Measurements from ENCODE around the gene UGT1A10. TPM values are rescaled to one million over a fixed set of nuclear protein-coding genes. Genes with fewer than 3 reads are reported as not detected.
"Not testable (repeated sequence)": the region's sequence is repeated elsewhere in the genome, so short reads cannot be mapped to it uniquely, and the experiment has no call there.

The UGT1A10 gene
- total RNA-seq, 2 experiments from 2014 or later: not detected

- no peak for ATAC-seq
- no peak overlapping the region for H3K4me3 Mint-ChIP-seq
- TF ChIP-seq CTCF (IDR thresholded peaks at IDR 0.05): no peak
- CTCF ChIA-PET: no interaction called here
- intact Hi-C loops (cut with micrococcal nuclease): no loop called here
- H3K27me3 Mint-ChIP-seq: peaks cover 8% of the 10 kb centered on the region
- DNase-seq: no peak
- H3K9me3 Mint-ChIP-seq: no peaks in the 10 kb centered on the region
- H3K27ac Mint-ChIP-seq: no peak overlapping the region
- POLR2A ChIA-PET: no interaction called here
- peaks cover 7% of the 10 kb centered on the region for H3K4me1 Mint-ChIP-seq (ENCODE audit: low read depth)
- H3K36me3 Mint-ChIP-seq (ENCODE audit: low read depth): no peaks in the 10 kb centered on the region
Measured at GRCh38 chr2:233639860-233640259, 3.6 kb downstream of the UGT1A10 start.

- H3K27ac Mint-ChIP-seq: no peak overlapping the region
- ATAC-seq: no peak
- POLR2A ChIA-PET: interaction anchor here (0.6 kb wide), 1 partner anchor 19 kb away, joined by 3 read pairs; no protein-coding TSS in a partner anchor
- no peak for DNase-seq
- H3K4me3 Mint-ChIP-seq: no peak overlapping the region
- CTCF ChIA-PET: no interaction called here
- TF ChIP-seq CTCF (IDR thresholded peaks at IDR 0.05): no peak
- H3K4me1 Mint-ChIP-seq (ENCODE audit: low read depth): peaks cover 7% of the 10 kb centered on the region
- intact Hi-C loops (cut with micrococcal nuclease): no loop called here
- H3K9me3 Mint-ChIP-seq: peaks cover 7% of the 10 kb centered on the region
- H3K36me3 Mint-ChIP-seq (ENCODE audit: low read depth): no peaks in the 10 kb centered on the region
- peaks cover 6% of the 10 kb centered on the region for H3K27me3 Mint-ChIP-seq
Measured at GRCh38 chr2:233643128-233643527, 6.9 kb downstream of the UGT1A10 start.

GRCh38 chr2:233646033-233646432 is 9.8 kb downstream of the UGT1A10 start:
- H3K27me3 Mint-ChIP-seq; intact Hi-C loops (cut with micrococcal nuclease); H3K9me3 Mint-ChIP-seq; H3K36me3 Mint-ChIP-seq (ENCODE audit: low read depth); ATAC-seq; H3K4me3 Mint-ChIP-seq; H3K27ac Mint-ChIP-seq; H3K4me1 Mint-ChIP-seq (ENCODE audit: low read depth); POLR2A ChIA-PET; CTCF ChIA-PET; DNase-seq: not testable (repeated sequence)

- H3K9me3 Mint-ChIP-seq: peaks cover 7% of the 10 kb centered on the region
- no peak for DNase-seq
Measured at GRCh38 chr2:233650981-233651380, 14.7 kb downstream of the UGT1A10 start.

GRCh38 chr2:233651430-233651829 is 15.2 kb downstream of the UGT1A10 start:
- Mint-ChIP-seq H3K4me1 (ENCODE audit: low read depth) (no peaks in the 10 kb centered on the region), H3K36me3 (ENCODE audit: low read depth) (no peaks in the 10 kb centered on the region), H3K4me3 (no peak overlapping the region), H3K27me3 (peaks cover 14% of the 10 kb centered on the region), H3K9me3 (peaks cover 5% of the 10 kb centered on the region), H3K27ac (no peak overlapping the region)
- POLR2A ChIA-PET: no interaction called here
- no peak for TF ChIP-seq CTCF (IDR thresholded peaks at IDR 0.05)
- CTCF ChIA-PET: no interaction called here
- DNase-seq (no peak), ATAC-seq (no peak)
- intact Hi-C loops (cut with micrococcal nuclease): no loop called here

More at GRCh38 chr2:233650981-233651380, 14.7 kb downstream of the UGT1A10 start:
- ChIA-PET CTCF (no interaction called here), POLR2A (no interaction called here)
- intact Hi-C loops (cut with micrococcal nuclease): no loop called here
- no peak for TF ChIP-seq CTCF (IDR thresholded peaks at IDR 0.05)
- Mint-ChIP-seq H3K27ac (no peak overlapping the region), H3K4me1 (ENCODE audit: low read depth) (no peaks in the 10 kb centered on the region), H3K4me3 (no peak overlapping the region), H3K27me3 (peaks cover 14% of the 10 kb centered on the region), H3K36me3 (ENCODE audit: low read depth) (no peaks in the 10 kb centered on the region)
- ATAC-seq: no peak

- H3K36me3 Mint-ChIP-seq (ENCODE audit: low read depth): no peaks in the 10 kb centered on the region
- no peak overlapping the region for H3K27ac Mint-ChIP-seq
- peaks cover 10% of the 10 kb centered on the region for H3K27me3 Mint-ChIP-seq
- ATAC-seq (no peak), DNase-seq (no peak)
- CTCF ChIA-PET: no interaction called here
- POLR2A ChIA-PET: no interaction called here
- no peaks in the 10 kb centered on the region for H3K4me1 Mint-ChIP-seq (ENCODE audit: low read depth)
- H3K4me3 Mint-ChIP-seq: no peak overlapping the region
- no peaks in the 10 kb centered on the region for H3K9me3 Mint-ChIP-seq
- intact Hi-C loops (cut with micrococcal nuclease): no loop called here
- TF ChIP-seq CTCF (IDR thresholded peaks at IDR 0.05): no peak
Measured at GRCh38 chr2:233654501-233654900, 18.3 kb downstream of the UGT1A10 start.

Measured in activated CD8-positive, alpha-beta T cell treated with anti-CD3 and anti-CD28 coated beads for 36 hours (primary cell).